Liver (tissue), 9 donors: ENCODE data around the gene ANKRD27. TPM values are rescaled to one million over a fixed set of nuclear protein-coding genes. Genes with fewer than 3 reads are reported as not detected.

Experiments
- DNase-seq: peaks from one replicate; pipeline ENCODE4 v3.0.0-alpha.2; 2017; ENCODE audit warnings: low spot score
- H3K27ac ChIP-seq, 2 donors: one replicate each; pipeline ENCODE4 v1.7.0; 2013; ENCODE audit warnings: inconsistent platforms in 2 of 2, low read length in 2 of 2, control low read depth in 1 of 2, low read depth in 1 of 2, mild to moderate bottlenecking in 1 of 2
- H3K27me3 ChIP-seq, 4 donors: one replicate each; pipeline versions ENCODE4 v1.6.1 to v1.7.0; 2013; ENCODE audit warnings: low read length in 3 of 4, inconsistent platforms in 1 of 4, mild to moderate bottlenecking in 1 of 4, moderate library complexity in 1 of 4; ENCODE audit not compliant: control insufficient read depth in 4 of 4, insufficient read depth in 4 of 4
- H3K36me3 ChIP-seq, 4 donors: one replicate each; pipeline versions ENCODE4 v1.6.1 to v1.7.0; 2013; ENCODE audit warnings: low read length in 3 of 4, mild to moderate bottlenecking in 3 of 4, low read depth in 1 of 4, moderate library complexity in 1 of 4; ENCODE audit not compliant: control insufficient read depth in 4 of 4, insufficient read depth in 3 of 4
- H3K4me1 ChIP-seq, 4 donors: one replicate each; pipeline versions ENCODE4 v1.6.1 to v1.7.0; 2013; ENCODE audit warnings: low read length in 3 of 4, mild to moderate bottlenecking in 3 of 4, moderate library complexity in 1 of 4; ENCODE audit not compliant: control insufficient read depth in 4 of 4, insufficient read depth in 4 of 4
- H3K4me3 ChIP-seq, 3 donors: one replicate each; pipeline versions ENCODE4 v1.6.1 to v1.7.0; 2013; ENCODE audit warnings: low read length in 3 of 3, control low read depth in 1 of 3, low read depth in 1 of 3, mild to moderate bottlenecking in 1 of 3
- H3K9ac ChIP-seq, 2 donors: one replicate each; pipeline ENCODE4 v1.7.0; 2013; ENCODE audit warnings: low read length in 2 of 2, mild to moderate bottlenecking in 2 of 2, moderate library complexity in 2 of 2, control low read depth in 1 of 2, low read depth in 1 of 2
- H3K9me3 ChIP-seq, 4 donors: one replicate each; pipeline versions ENCODE4 v1.6.1 to v1.7.0; 2013; ENCODE audit warnings: low read length in 3 of 4; ENCODE audit not compliant: control insufficient read depth in 4 of 4
- EGR1 ChIP-seq, 2 donors: IDR thresholded peaks; 2 replicates each; pipeline ENCODE4 v1.6.1; 2016 to 2018; ENCODE audit warnings: antibody characterized with exemption in 2 of 2, low read depth in 2 of 2
- FOXA1 ChIP-seq: IDR thresholded peaks from 2 replicates; pipeline ENCODE4 v1.6.1; 2016; ENCODE audit warnings: antibody characterized with exemption
- FOXA2 ChIP-seq: IDR thresholded peaks from 2 replicates; pipeline ENCODE4 v1.6.1; 2016; ENCODE audit warnings: antibody characterized with exemption
- GABPA ChIP-seq, 2 donors: IDR thresholded peaks in 1 of 2; conservative IDR thresholded peaks in 1 of 2; 2 replicates each; pipeline ENCODE4 v1.6.1; 2016; ENCODE audit warnings: antibody characterized with exemption in 2 of 2, mild to moderate bottlenecking in 1 of 2, moderate library complexity in 1 of 2
- HNF4A ChIP-seq, 2 donors: conservative IDR thresholded peaks; 2 replicates each; pipeline ENCODE4 v1.6.1; 2016; ENCODE audit warnings: antibody characterized with exemption in 2 of 2, mild to moderate bottlenecking in 2 of 2
- HNF4G ChIP-seq: IDR thresholded peaks from 2 replicates; pipeline ENCODE4 v1.6.1; 2016; ENCODE audit warnings: antibody characterized with exemption
- JUND ChIP-seq, 2 donors: IDR thresholded peaks; 2 replicates each; pipeline ENCODE4 v1.6.1; 2016; ENCODE audit warnings: antibody characterized with exemption in 2 of 2
- NR2F2 ChIP-seq: IDR thresholded peaks from 2 replicates; pipeline ENCODE4 v1.6.1; 2016; ENCODE audit warnings: antibody characterized with exemption
- RAD21 ChIP-seq, 2 donors: IDR thresholded peaks; 2 replicates each; pipeline ENCODE4 v1.6.1; 2016; ENCODE audit warnings: antibody characterized with exemption in 2 of 2, mild to moderate bottlenecking in 2 of 2
- RXRA ChIP-seq, 2 donors: IDR thresholded peaks; 2 replicates each; pipeline ENCODE4 v1.6.1; 2017 to 2018; ENCODE audit warnings: antibody characterized with exemption in 2 of 2, mild to moderate bottlenecking in 1 of 2
- SP1 ChIP-seq: IDR thresholded peaks from 2 replicates; pipeline ENCODE4 v1.6.1; 2018; ENCODE audit warnings: antibody characterized with exemption, mild to moderate bottlenecking
- TAF1 ChIP-seq: conservative IDR thresholded peaks from 2 replicates; pipeline ENCODE4 v1.6.1; 2016; ENCODE audit warnings: antibody characterized with exemption, mild to moderate bottlenecking
- WGBS: extraction: QIAGEN DNeasy Blood & Tissue Kit; methylation state at CpG from one replicate; pipeline ENCODE4 v1.1.7; 2013; 5-methylcytosine and 5-hydroxymethylcytosine counted together
- polyA plus RNA-seq, 2 donors: library from polyadenylated mRNA; stranded (reverse) in 1 of 2; unstranded in 1 of 2; fragments of 200-250 nt in 1 of 2; fragments of >200 nt in 1 of 2; fragmentation: Nextera tagmentation in 1 of 2; extraction: Ambion mirVana in 1 of 2; gene quantifications; one replicate each; pipeline versions ENCODE4 v1.2.1 to v1.2.3, GENCODE V29; 2013 to 2015
- total RNA-seq, 2 donors: library from RNA; depleted of rRNA; stranded (reverse); fragments of >200 nt; gene quantifications; one replicate each; pipeline ENCODE4 v1.2.3, GENCODE V29; 2014
- TF ChIP-seq, protein P1 (sequence below): fragments of 150-350 bp; IDR thresholded peaks from 2 replicates; pipeline ENCODE4 v1.5.1; 2017; ENCODE audit warnings: improper control_type of control experiment, low read depth, low read length; ENCODE audit not compliant: missing input control
- TF ChIP-seq, protein P2 (sequence below): IDR thresholded peaks from 2 replicates; pipeline ENCODE4 v1.6.1; 2016; ENCODE audit warnings: antibody characterized with exemption, mild to moderate bottlenecking
- TF ChIP-seq, protein P3 (sequence below): IDR thresholded peaks from 2 replicates; pipeline ENCODE4 v1.6.1; 2016; ENCODE audit warnings: antibody characterized with exemption
- TF ChIP-seq, protein P4 (sequence below): IDR thresholded peaks from 2 replicates; pipeline ENCODE4 v1.6.1; 2016; ENCODE audit warnings: antibody characterized with exemption
- TF ChIP-seq, protein P5 (sequence below): IDR thresholded peaks from 2 replicates; pipeline ENCODE4 v1.6.1; 2016; ENCODE audit warnings: antibody characterized with exemption
- donor health status: healthy.
- donor health status: healthy.
- donor health status: healthy.
- donor health status: healthy.
- donor health status: healthy.

The ANKRD27 gene
- total and polyA plus RNA-seq, 4 donors = 3.4 to 14.2 (median 7.8) TPM

DNA sequence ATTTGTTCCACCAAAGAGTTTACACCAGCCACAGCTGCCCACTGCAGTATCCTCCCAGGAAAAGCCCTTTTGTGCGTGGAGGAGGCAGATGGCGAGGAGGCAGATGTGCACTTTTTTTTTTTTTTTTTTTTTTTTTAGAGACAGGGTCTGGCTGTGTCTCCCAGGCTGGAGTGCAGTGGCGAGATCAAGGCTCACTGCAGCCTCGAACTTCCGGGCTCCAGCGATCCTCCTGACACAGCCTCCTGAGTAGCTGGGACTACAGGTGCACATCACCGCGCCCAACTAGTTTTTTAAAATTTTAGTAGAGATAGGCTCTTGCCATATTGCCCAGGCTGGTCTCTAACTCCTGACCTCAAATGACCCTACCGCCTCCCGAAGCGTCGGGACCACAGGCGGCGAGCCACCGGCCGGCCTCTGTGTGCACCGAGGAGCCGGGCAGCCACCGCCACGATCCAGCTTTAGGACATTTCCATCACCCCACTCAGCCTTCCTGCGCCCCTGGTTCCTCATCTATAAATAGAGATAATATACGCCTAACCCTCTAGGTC, 94.6 kb downstream of the ANKRD27 start:
- no peak overlapping the region for H3K9ac ChIP-seq
- H3K9me3 ChIP-seq = no peaks in the 10 kb centered on the region
- peak overlapping the region; percentile 65 to 76 (median 76) for H3K4me3 ChIP-seq
- 21% methylated on average over 22 of the region's 22 CpGs for WGBS
- no peak for DNase-seq
- TF ChIP-seq RXRA (IDR thresholded peaks at IDR 0.05) (peak in 1 of 2 donors; percentile 21), FOXA2 (no peak)
- TF ChIP-seq, protein P1, sequence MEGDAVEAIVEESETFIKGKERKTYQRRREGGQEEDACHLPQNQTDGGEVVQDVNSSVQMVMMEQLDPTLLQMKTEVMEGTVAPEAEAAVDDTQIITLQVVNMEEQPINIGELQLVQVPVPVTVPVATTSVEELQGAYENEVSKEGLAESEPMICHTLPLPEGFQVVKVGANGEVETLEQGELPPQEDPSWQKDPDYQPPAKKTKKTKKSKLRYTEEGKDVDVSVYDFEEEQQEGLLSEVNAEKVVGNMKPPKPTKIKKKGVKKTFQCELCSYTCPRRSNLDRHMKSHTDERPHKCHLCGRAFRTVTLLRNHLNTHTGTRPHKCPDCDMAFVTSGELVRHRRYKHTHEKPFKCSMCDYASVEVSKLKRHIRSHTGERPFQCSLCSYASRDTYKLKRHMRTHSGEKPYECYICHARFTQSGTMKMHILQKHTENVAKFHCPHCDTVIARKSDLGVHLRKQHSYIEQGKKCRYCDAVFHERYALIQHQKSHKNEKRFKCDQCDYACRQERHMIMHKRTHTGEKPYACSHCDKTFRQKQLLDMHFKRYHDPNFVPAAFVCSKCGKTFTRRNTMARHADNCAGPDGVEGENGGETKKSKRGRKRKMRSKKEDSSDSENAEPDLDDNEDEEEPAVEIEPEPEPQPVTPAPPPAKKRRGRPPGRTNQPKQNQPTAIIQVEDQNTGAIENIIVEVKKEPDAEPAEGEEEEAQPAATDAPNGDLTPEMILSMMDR = no peak
- peaks cover 4 to 11% (median 8%) of the 10 kb centered on the region in 4 donors for H3K36me3 ChIP-seq
- no peaks in the 10 kb centered on the region for H3K27me3 ChIP-seq
- no peak overlapping the region for H3K27ac ChIP-seq
- H3K4me1 ChIP-seq = peaks cover 0 to 13% (median 8%) of the 10 kb centered on the region in 4 donors

DNA sequence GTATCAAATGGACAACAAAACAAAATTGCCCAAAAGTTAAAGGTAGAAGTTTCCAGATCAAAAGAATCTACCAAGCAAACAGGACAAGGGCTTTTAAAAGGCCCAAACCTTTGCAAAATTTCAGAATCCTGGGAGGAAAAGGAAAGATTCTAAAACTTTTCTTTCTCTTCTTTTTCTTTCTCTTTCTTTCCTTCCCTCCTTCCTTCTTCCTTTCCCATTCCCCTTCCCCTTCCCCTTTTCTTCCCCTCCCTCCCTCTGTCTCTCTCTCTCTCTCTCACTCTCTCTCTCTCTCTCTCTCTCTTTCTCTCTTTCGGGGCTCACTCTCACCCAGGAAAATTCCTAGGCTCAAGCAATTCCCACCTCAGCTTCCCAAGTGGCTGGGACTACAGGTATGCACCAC, 98.2 kb downstream of the ANKRD27 start:
- TF ChIP-seq, protein P2, sequence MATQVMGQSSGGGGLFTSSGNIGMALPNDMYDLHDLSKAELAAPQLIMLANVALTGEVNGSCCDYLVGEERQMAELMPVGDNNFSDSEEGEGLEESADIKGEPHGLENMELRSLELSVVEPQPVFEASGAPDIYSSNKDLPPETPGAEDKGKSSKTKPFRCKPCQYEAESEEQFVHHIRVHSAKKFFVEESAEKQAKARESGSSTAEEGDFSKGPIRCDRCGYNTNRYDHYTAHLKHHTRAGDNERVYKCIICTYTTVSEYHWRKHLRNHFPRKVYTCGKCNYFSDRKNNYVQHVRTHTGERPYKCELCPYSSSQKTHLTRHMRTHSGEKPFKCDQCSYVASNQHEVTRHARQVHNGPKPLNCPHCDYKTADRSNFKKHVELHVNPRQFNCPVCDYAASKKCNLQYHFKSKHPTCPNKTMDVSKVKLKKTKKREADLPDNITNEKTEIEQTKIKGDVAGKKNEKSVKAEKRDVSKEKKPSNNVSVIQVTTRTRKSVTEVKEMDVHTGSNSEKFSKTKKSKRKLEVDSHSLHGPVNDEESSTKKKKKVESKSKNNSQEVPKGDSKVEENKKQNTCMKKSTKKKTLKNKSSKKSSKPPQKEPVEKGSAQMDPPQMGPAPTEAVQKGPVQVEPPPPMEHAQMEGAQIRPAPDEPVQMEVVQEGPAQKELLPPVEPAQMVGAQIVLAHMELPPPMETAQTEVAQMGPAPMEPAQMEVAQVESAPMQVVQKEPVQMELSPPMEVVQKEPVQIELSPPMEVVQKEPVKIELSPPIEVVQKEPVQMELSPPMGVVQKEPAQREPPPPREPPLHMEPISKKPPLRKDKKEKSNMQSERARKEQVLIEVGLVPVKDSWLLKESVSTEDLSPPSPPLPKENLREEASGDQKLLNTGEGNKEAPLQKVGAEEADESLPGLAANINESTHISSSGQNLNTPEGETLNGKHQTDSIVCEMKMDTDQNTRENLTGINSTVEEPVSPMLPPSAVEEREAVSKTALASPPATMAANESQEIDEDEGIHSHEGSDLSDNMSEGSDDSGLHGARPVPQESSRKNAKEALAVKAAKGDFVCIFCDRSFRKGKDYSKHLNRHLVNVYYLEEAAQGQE = no peak
- TF ChIP-seq GABPA (IDR thresholded peaks at IDR 0.05 in 1 of 2, conservative IDR thresholded peaks at IDR 0.05 in 1 of 2) (no peak), RAD21 (IDR thresholded peaks at IDR 0.05) (no peak), SP1 (no peak), HNF4A (conservative IDR thresholded peaks at IDR 0.05) (no peak), EGR1 (IDR thresholded peaks at IDR 0.05; ENCODE audit: low read depth in 2 of 2) (no peak), HNF4G (no peak), RXRA (IDR thresholded peaks at IDR 0.05) (no peak), NR2F2 (no peak), FOXA2 (no peak), JUND (IDR thresholded peaks at IDR 0.05) (no peak), TAF1 (no peak), FOXA1 (no peak)
- TF ChIP-seq, protein P3, sequence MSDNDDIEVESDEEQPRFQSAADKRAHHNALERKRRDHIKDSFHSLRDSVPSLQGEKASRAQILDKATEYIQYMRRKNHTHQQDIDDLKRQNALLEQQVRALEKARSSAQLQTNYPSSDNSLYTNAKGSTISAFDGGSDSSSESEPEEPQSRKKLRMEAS = no peak
- TF ChIP-seq, protein P4, sequence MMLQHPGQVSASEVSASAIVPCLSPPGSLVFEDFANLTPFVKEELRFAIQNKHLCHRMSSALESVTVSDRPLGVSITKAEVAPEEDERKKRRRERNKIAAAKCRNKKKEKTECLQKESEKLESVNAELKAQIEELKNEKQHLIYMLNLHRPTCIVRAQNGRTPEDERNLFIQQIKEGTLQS = no peak
- TF ChIP-seq, protein P1 = no peak
- TF ChIP-seq, protein P5, sequence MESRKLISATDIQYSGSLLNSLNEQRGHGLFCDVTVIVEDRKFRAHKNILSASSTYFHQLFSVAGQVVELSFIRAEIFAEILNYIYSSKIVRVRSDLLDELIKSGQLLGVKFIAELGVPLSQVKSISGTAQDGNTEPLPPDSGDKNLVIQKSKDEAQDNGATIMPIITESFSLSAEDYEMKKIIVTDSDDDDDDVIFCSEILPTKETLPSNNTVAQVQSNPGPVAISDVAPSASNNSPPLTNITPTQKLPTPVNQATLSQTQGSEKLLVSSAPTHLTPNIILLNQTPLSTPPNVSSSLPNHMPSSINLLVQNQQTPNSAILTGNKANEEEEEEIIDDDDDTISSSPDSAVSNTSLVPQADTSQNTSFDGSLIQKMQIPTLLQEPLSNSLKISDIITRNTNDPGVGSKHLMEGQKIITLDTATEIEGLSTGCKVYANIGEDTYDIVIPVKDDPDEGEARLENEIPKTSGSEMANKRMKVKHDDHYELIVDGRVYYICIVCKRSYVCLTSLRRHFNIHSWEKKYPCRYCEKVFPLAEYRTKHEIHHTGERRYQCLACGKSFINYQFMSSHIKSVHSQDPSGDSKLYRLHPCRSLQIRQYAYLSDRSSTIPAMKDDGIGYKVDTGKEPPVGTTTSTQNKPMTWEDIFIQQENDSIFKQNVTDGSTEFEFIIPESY = no peak
- no peaks in the 10 kb centered on the region for H3K9me3 ChIP-seq
- H3K9ac ChIP-seq = no peak overlapping the region
- 86% methylated on average over 1 of the region's 1 CpG for WGBS
- H3K36me3 ChIP-seq = no peaks in the 10 kb centered on the region
- no peak overlapping the region for H3K4me3 ChIP-seq
- no peaks in the 10 kb centered on the region for H3K27me3 ChIP-seq
- no peak overlapping the region for H3K27ac ChIP-seq
- peaks cover 0 to 7% (median 3%) of the 10 kb centered on the region in 4 donors for H3K4me1 ChIP-seq
- no peak for DNase-seq
